Brain microvascular endothelial cell (primary cell): ENCODE data around the gene CLCN6.

Experiments
- DNase-seq: peaks from one replicate; pipeline ENCODE4 v3.0.0-alpha.2; 2020
- H3K27ac ChIP-seq: fragments of 250-450 bp; sonication (Bioruptor Pico); 2 replicates; pipeline ENCODE4 v1.5.1; 2020; ENCODE audit warnings: mild to moderate bottlenecking, moderate library complexity
- H3K27me3 ChIP-seq: fragments of 250-450 bp; sonication (Bioruptor Pico); replicated peaks from 2 replicates; pipeline ENCODE4 v1.5.1; 2020; ENCODE audit warnings: mild to moderate bottlenecking
- H3K36me3 ChIP-seq: fragments of 250-450 bp; sonication (Bioruptor Pico); replicated peaks from 2 replicates; pipeline ENCODE4 v1.5.1; 2020; ENCODE audit warnings: mild to moderate bottlenecking
- H3K4me3 ChIP-seq: 2 replicates; pipeline ENCODE4 v1.5.1; 2011; ENCODE audit warnings: low read depth, mild to moderate bottlenecking, control low read depth, low read length, moderate library complexity
- in situ Hi-C: cut with HindIII; loops from 2 replicates; pipeline ENCODE4 v1.10.0; 2017; ENCODE audit warnings: low sequenced_read_pairs, low pct_ligation_motif_present
- TF ChIP-seq, protein P1 (sequence below): IDR thresholded peaks from 2 replicates; pipeline ENCODE4 v1.5.1; 2011; ENCODE audit warnings: low read depth, mild to moderate bottlenecking, moderate library complexity, low read length, control low read depth, inconsistent platforms; ENCODE audit errors: missing control alignments

The CLCN6 gene

DNA sequence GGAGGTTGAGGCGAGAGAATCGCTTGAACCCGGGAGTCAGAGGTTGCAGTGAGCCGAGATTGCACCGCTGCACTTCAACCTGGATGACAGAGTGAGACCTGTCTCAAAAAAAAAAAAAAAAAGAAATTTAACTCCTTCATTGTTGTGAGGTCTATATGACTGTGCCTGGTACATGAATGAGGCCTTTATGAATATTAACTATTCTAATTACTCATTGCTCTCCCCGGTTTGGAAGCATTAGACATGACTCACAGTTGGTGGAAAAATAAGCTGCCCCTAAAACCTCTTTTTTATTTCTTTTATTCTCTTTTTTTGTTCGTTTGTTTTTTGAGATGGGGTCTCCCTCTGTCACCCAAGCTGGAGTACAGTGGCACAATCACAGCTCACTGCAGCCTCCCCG lies 49.4 kb downstream of the CLCN6 start:
- TF ChIP-seq, protein P1, sequence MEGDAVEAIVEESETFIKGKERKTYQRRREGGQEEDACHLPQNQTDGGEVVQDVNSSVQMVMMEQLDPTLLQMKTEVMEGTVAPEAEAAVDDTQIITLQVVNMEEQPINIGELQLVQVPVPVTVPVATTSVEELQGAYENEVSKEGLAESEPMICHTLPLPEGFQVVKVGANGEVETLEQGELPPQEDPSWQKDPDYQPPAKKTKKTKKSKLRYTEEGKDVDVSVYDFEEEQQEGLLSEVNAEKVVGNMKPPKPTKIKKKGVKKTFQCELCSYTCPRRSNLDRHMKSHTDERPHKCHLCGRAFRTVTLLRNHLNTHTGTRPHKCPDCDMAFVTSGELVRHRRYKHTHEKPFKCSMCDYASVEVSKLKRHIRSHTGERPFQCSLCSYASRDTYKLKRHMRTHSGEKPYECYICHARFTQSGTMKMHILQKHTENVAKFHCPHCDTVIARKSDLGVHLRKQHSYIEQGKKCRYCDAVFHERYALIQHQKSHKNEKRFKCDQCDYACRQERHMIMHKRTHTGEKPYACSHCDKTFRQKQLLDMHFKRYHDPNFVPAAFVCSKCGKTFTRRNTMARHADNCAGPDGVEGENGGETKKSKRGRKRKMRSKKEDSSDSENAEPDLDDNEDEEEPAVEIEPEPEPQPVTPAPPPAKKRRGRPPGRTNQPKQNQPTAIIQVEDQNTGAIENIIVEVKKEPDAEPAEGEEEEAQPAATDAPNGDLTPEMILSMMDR = no peak
- no peak for DNase-seq
- Histone ChIP-seq H3K36me3 (no peaks in the 10 kb centered on the region), H3K27ac (no peak overlapping the region), H3K4me3 (no peak overlapping the region), H3K27me3 (peaks cover 26% of the 10 kb centered on the region)
- in situ Hi-C loops = no loop called here

- TF ChIP-seq, protein P1 = no peak
- DNase-seq = no peak
- H3K36me3 ChIP-seq = no peaks in the 10 kb centered on the region
- no peak overlapping the region for H3K27ac ChIP-seq
- in situ Hi-C loops = no loop called here
- peaks cover 26% of the 10 kb centered on the region for H3K27me3 ChIP-seq
- no peak overlapping the region for H3K4me3 ChIP-seq
Observed at GRCh38 chr1:11856698-11857097, 50.7 kb downstream of the CLCN6 start.

DNA sequence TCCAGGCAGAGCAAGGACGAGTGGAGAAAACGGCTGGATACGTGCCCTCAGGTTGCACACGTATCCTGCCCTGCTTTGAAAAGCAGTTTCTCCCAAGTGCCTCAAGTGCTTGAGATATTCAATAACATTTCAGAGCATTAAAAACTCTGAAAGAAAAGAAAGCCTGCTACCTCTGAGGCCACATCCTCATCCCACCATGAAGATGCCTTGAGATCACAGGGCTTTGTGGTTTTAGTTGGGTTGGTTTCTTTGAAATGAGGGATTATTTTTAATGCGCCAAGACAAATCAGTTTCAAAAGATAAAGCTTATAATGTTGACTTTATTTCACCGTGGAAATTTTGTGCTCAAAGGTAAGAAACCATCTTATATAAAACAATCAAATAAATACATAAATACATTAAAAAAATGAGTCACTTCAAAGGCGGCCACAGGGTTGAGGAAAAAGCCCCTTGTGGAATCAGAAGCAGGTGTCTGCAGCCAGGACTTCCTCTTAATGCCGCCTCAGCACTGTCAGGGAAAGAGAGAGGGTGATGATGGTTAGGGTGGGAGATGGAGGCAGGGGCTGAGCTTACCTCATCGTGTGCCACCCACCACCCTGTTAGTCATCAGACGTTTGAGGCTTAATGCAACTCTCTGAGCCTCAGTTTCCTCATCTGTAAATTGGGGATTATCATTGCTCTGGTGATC lies 51.3 kb downstream of the CLCN6 start:
- Histone ChIP-seq H3K4me3 (no peak overlapping the region), H3K27me3 (peaks cover 26% of the 10 kb centered on the region), H3K36me3 (no peaks in the 10 kb centered on the region), H3K27ac (no peak overlapping the region)
- in situ Hi-C loops = no loop called here
- TF ChIP-seq, protein P1 = no peak
- DNase-seq = no peak

DNA sequence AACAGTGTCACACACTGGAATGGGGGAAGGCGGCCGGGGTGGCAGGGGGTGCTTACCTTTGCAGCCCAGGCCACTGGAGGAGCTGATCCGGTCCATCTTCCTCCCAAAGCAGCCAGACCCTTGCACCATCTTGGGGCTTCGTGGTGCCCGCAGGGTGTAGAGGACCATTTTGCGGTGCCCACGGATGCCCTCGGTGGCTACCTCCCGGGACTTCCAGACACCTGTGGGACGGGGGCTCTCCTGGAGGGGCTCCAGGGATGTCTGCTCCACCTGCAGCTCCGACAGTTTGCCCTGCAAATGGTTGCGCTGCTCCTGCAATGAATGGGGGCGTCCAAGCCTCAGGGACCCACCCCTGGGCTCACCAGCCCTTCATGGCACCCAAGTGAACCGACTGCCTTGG lies 52.2 kb downstream of the CLCN6 start:
- TF ChIP-seq, protein P1 = no peak
- Histone ChIP-seq H3K27me3 (peaks cover 26% of the 10 kb centered on the region), H3K36me3 (no peaks in the 10 kb centered on the region), H3K27ac (no peak overlapping the region), H3K4me3 (no peak overlapping the region)
- DNase-seq = no peak
- in situ Hi-C loops = no loop called here

DNA sequence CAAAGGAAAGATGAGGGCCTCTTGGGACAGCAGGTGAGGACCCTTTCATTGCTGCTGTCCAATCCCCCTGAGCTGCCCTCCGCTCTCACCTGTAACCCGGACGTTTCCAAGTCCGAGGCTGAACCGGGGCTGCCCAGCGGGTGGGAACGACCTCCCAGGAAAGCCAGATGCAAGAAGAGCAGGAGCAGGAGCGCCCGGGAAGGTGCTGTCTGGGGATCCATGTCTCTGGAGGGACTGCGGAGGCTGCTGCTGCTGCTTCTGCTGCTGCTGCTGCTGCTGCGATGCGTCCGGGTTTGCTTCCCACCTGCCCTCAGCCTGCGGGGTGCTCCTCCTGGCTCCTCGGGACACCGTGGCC lies 52.6 kb downstream of the CLCN6 start, which contains the start of gene NPPB:
TSS of gene NPPB (minus strand) at position 333 of the 355 bp plus-strand sequence. CDS start at position 221, 112 bp downstream.
- Histone ChIP-seq H3K27ac (no peak within 1 kb of the TSS), H3K36me3 (no peaks in the 10 kb centered on the region), H3K27me3 (peaks cover 26% of the 10 kb centered on the region), H3K4me3 (no peak within 1 kb of the TSS)
- in situ Hi-C loops = no loop called here
- DNase-seq = no peak
- TF ChIP-seq, protein P1 = no peak
